OCI-LY3 (cell line): Measurements from ENCODE around the gene UAP1L1.

ENCODE experiments used
- EZH2phosphoT487 ChIP-seq: fragments of 200-600 bp; shearing (Covaris generic); IDR thresholded peaks from 2 replicates; pipeline ENCODE4 v1.6.1; 2018; ENCODE audit warnings: antibody characterized with exemption, mixed run types, low read depth
- TF ChIP-seq, protein P1 (sequence below): fragments of 200-600, 300-600 bp; sonication (generic); IDR thresholded peaks from 2 replicates; pipeline ENCODE4 v1.5.1; 2014; ENCODE audit warnings: antibody characterized with exemption, low read length, low read depth

DNA sequence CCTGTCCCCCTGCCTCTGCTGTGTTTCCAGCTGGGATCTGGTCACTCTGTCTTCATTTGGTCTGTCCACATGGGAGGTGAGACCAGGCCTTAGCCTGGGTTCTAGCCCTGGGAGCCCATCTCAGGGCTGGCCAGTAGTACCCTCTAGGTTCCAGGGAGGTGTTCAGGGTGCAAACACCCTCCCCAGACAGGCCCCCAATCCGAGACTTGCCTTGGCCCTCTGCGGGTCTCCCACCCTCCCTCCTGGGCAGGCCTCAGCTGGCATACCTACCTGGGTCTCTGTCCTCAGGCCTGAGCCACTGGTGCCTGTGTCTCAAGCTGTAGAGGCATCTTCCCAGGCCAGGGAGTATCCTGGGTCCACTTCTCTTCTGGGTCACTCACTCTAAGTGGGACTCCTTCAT, 6.0 kb upstream of the UAP1L1 start:
- TF ChIP-seq, protein P1, sequence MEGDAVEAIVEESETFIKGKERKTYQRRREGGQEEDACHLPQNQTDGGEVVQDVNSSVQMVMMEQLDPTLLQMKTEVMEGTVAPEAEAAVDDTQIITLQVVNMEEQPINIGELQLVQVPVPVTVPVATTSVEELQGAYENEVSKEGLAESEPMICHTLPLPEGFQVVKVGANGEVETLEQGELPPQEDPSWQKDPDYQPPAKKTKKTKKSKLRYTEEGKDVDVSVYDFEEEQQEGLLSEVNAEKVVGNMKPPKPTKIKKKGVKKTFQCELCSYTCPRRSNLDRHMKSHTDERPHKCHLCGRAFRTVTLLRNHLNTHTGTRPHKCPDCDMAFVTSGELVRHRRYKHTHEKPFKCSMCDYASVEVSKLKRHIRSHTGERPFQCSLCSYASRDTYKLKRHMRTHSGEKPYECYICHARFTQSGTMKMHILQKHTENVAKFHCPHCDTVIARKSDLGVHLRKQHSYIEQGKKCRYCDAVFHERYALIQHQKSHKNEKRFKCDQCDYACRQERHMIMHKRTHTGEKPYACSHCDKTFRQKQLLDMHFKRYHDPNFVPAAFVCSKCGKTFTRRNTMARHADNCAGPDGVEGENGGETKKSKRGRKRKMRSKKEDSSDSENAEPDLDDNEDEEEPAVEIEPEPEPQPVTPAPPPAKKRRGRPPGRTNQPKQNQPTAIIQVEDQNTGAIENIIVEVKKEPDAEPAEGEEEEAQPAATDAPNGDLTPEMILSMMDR: no peak
- TF ChIP-seq EZH2phosphoT487: no peak
